HG03159 (cell line): ENCODE data around the gene ITGB3BP.
"Not testable (repeated sequence)": the region's sequence is repeated elsewhere in the genome, so short reads cannot be mapped to it uniquely, and the experiment has no call there.

Experiments
- ATAC-seq: cut with Tn5 transposase; IDR thresholded peaks from one replicate; pipeline ENCODE4 v1.9.1; 2021; ENCODE audit warnings: mild to moderate bottlenecking, moderate library complexity; ENCODE audit not compliant: unreplicated experiment

The ITGB3BP gene, protein sequence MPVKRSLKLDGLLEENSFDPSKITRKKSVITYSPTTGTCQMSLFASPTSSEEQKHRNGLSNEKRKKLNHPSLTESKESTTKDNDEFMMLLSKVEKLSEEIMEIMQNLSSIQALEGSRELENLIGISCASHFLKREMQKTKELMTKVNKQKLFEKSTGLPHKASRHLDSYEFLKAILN

DNA sequence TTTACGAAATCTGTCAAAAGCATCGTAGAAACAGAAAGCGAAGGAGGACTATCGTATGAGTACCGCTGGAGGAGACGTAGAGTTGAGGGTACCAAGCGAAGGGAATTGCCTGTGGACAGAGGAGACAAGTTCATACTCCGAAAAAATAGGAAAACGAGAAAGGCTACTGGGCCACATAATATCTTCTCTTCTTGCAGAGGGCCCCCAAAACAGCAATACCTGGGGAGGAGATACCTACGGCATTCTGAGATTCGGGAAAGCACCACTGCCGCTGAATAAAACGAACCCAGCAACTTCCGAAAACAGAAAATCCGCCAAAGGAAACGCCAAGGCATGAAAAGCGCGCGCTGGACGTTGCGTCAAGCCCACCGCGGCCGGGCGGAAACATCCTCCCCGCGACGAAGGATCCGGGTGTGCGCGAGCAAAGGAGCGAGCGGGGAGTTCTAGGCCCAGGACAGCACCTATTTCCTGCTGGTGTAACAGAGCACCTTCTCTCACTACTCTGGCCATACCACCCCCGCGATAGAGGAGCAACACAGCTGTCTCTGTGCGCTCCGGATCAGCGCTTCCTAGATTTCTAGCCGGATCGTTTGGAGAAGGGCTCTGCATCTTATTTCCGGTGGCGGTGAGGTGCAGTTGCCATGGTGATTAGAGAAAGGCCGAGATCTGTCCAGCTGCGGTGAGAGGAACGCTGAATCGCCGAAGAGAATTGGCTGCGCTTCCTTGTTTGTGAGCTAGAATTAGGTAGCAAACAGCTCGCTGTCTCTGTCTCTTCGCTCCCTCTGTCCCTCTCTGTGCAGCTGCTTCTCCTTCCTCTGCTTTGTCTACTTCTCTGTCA lies at the start of gene ITGB3BP, which contains the start of gene EFCAB7:
Gene ITGB3BP (minus strand): TSS at position 335 of the 838 bp plus-strand sequence. CDS start 92 bp downstream, at position 243.
Gene EFCAB7 (plus strand): TSS at position 635 of the 838 bp plus-strand sequence. CDS start 2,048 bp downstream, outside the sequence.
- ATAC-seq = peak; percentile 88

DNA sequence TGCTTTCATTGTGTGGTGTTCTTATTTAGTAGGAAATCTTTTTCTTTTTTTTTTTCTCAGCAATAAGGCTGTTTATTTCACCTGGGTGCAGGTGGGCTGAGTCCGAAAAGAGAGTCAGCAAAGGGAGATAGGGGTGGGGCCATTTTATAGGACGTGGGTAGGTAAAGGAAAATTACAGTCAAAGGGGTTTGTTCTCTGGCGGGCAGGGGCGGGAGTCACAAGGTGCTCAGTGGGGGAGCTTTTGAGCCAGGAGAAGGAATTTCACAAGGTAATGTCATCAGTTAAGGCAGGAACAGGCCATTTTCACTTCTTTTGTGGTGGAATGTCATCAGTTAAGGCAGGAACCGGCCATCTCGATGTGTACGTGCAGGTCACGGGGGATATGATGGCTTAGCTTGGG lies 49.7 kb upstream of the ITGB3BP start:
- not testable (repeated sequence) for ATAC-seq

DNA sequence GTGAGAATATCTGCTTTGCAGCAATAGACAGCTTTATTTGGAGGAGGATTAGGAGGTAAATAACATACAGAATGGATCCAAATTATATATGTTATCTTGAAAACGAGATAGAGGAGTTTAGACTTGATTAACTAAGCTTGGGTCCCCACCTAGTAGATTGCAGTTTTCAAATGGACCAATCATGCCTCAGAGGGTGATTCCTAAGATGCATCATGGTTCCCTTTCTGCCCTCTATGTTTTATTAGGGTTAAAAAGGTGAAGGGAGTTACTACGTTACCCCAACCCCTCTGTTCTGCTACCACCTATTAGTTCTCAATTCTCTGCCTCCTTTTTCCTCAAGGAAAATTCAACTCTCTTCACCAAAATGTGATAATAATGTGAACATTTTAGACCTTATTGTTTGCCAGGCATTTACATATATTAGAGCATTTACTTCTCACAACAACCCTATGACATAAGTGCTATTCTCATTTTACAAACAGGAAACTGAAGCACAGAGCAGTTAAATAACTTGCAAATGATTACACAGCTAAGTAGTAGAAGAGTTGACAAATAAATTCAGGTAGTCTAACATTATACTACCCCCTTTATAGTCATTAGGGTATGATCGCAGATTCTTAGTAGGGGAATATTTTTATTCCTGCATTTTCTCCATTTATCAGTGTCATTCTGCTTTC lies 46.8 kb upstream of the ITGB3BP start:
- ATAC-seq = no peak

DNA sequence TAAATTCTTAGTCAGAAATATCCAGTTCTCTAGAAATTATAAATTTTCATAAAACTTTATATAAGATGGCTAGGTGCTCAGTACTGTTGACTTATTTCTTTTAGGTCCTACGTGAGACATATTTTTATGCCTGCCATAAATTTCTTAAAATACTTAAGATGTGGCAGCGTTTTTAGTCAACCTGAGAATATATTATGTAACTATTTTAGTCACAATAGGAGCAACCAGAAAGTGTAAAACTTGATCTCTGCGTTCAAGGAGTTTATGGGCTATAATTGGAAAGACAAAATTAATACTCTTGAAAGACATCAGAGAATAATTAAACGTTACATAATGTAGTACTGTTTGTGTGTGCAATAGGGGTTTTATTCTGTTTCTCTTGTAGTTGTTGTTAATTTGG lies 46.0 kb upstream of the ITGB3BP start:
- ATAC-seq = no peak

DNA sequence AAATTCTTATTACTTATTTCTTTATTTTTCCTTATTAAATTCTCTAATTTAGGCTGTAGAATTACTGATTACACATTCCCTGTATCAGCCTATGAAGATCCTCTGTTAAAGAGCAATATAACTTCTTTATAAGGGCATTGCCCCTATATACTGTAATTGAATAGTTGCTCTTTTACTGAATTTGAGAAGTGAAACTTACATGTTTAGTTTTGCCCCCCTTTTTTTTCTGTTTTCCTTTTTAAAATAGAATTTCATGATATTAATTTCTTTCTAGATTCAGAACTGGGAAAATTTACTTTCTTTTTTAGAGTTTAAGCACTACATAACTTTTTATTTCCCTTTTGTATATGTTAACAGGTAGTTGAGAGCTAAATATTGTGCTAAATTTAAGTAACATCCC lies 40.7 kb upstream of the ITGB3BP start:
- ATAC-seq = no peak

DNA sequence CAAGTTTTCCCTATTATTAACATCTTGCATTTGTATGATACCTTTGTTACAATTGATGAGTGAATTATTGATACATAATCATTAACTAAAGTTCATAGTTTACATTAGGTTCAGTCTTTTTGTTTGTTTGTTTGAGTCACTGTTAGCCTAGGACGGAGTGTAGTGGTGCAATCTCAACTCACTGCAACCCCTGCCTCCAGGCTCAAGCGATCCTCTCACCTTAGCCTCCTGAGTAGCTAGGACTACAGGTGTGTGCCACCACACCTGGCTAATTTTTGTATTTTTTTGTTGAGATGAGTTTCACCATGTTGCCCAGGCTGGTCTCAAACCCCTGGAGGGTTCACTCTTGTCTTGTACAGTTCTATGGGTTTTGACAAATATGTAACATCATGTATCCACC lies 36.3 kb upstream of the ITGB3BP start:
- ATAC-seq = no peak

DNA sequence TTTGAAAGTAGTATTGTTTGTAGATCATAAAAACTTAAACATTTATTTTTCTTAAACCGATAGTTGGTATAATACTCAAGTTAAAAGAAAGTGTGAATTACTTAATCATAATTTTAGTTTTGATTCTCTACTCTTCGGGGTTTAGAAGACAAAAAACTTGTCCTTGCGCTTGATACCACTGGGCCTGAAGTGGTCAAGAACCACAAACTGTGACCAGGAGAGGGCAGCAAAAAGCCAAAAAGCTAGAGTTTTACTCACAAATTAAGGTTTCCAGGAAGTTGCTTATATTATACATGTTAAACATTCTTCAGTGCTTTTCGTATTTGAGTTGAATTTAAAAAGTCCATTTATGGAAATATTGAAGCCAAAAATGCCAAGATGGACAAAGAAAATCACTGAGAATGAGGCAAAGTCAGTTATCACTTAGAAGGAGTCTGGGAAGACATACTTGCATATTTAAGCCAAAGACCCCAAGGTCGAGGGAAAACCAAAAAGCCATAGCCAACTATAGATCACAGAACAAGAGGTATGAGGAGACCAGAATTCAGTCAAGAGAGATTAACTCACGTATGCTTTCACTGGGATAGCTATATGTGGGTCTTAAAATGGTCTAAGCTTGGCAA lies 34.5 kb upstream of the ITGB3BP start:
- ATAC-seq = peak; percentile 49

DNA sequence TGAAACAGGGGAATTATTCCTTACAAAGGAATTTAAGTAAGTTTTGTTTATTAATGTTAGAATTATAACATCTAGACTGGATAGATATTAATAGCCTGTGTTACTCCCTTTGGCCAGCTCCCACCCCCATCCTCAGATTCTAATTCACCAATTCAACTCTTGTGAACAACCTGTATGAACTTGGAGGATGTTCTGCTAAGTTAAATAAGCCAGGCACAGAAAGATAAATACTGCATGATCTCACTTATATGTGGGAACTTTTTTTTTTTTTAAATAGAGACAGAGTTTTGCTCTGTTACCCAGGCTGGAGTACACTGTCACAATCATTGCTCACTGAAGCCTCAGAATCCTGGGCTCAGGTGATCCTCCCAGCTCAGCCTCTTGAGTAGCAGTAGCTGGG lies 32.5 kb upstream of the ITGB3BP start:
- no peak for ATAC-seq

DNA sequence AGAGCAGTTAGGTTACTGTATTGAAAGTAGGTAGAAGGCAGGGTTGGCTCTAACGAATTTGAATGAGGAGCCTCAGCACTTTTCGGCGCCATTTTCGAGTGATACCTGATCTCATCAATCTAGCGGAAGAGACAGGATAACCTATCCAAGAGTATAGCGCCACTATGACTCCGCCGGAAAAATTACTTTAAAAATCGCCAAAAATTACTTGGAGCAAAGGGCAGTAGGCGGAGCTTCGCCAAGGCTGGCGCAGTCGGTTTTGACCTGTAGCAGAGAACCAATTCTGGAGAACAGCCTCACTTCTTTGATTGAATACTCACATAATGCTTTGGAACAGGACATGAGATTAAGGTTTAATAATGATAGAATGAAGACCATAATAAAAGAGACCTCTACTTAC lies 25.9 kb upstream of the ITGB3BP start:
- no peak for ATAC-seq

DNA sequence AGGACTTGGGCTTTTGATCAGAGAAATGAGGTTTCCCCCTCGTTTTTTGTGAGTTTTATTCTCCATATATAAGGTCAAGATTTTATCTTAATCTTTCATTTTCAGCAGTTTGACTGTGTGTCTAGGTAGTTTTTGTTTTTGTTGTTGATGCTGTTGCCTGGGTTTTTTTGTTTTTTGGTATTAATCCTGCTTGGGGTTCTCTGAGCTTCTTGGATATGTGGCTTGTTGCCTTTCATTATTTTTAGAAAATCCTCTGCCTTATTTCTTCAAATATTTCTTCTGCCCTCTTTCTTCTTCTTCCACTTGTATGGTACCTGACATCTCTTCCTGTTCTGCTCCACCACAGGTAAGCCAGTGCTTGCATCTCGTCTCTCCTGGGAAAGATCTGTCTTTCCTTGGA lies 25.3 kb upstream of the ITGB3BP start:
- no peak for ATAC-seq

DNA sequence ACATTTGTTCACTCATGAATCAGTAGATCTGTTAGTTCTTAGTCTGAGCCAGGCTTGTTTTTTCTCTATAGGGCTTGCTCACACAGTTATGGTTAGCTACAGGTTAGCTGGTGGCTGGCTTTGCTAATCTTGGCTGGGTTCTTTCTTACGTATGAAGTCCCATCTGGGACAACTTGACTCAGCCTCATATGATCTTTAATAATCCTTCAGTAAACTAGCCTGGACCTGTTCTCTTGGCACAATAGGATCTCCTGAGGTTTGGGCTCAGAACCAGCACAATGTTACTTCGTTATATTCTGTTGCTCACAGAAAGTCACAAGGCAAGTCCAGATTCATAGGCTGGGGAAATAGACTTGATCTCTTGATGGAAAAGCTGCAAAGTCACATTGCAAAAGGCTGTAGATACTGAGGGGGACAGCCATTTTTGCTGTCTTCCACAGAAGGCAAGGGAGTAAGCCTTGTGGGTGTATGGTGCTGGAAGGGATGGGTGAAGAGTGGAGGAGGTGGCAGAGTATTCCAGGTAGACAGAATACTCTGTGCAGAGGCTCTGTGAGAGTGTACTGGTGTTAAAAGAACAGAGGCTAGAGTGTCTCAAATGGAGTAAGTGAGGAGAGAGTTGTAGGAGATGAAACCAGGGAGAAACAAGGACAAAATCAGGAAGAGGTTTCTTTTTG lies 24.7 kb upstream of the ITGB3BP start:
- no peak for ATAC-seq

DNA sequence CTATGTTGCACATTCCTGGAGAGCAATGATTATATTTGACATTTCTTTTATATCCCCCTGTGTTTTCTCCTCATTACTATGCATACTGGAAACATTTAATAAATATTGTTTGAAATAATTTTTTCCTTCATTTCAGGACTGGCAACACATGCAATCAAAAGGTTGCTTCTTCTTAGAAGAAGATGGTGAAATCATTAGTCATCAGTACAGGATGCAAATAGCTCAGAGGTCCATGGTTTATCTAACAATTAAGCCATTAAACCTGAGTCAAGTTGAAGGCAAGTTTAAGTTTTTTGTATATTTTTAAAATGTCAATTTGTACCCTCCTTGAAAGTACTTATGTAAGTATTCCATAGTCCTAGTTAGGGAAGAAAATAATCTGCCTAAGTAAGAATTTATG lies 22.8 kb upstream of the ITGB3BP start:
- ATAC-seq = no peak

DNA sequence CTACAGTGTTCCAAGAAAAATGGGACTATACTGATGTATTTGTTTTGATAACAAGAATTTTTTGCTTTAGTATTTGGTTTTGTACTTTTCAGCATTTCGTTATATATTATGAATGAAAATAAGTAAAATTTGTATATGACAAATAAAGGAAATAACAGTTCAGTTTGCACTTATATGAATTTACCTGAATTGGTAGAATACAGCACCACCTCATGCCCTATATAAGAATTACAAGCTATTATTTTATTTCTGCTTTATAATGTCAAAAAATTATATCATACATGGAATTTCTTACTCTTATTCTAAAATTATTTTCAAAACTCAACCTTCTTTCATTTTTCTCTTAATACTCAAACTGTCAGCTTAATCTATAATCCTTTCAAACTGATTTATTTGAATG lies 14.9 kb upstream of the ITGB3BP start:
- ATAC-seq = no peak

DNA sequence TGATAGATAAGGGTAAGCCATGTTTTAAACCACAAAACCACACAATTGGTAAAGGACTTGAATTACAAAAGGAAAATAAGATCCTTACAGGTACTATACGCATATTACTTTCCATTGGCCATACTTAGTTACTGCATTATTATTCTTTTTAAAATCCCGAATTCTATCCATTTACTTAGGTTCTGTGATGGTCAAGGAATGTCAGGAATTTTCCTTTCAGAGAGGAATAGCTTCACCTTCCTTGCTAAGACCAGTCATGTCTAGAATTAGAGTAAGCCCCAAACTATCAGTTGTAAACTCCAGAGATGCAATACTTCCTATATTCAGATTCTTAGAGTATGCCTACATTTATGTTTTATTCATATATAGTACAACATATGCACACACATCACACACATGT lies 14.0 kb upstream of the ITGB3BP start:
- no peak for ATAC-seq

DNA sequence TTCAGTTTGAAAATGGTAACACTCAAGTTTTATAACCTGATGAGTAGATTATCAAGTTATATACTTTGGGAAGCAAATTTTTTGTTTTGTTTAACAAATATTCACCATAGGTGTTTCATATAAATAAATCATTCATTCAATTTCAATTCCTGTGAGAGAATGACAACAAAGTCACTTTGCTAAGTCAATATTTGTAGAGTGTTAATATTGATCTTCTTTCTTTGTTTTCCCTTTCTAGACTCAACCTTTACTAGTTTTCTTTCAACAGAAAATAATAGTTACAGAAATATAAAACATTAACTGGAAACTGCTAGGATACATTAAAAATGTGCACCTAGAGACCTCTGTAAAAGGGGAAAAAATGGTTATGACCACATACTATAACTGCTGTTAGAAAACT lies 11.4 kb upstream of the ITGB3BP start:
- ATAC-seq = no peak

DNA sequence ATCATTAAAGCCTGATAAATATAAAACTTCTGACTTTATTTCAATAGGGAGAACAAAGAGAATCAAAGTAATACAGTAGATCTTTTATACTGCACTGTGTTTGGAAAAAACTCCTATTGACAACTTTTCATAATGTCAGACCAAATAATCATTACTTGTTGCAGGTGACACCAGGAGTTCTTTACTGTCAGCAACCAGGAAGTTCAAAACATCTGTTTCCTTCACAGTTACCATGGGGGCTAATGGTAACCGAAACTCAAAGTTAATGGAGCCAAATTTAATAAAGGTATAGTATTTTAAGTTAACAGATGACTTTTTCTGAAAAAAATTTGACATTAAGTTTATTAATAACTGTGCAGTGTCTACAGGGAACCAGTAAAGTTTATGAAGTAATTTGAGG lies 10.9 kb upstream of the ITGB3BP start:
- ATAC-seq = no peak

DNA sequence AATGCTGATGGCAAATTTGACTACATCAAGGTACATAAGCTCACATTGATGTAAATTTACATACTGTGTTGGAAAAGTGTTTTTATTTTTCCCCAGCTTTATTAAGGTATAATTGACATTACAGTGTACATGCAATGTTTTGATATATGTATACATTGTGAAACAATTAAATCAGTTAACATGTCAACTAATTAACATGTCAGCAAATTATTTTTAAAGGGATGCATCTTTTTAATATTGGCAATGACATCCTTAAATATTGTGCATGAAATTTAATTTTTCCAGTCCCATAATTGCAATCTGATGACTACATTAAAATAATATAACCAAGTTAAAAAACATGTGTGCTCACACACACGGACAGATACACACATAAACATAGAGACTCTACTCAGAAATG lies 9.7 kb upstream of the ITGB3BP start:
- ATAC-seq = no peak

DNA sequence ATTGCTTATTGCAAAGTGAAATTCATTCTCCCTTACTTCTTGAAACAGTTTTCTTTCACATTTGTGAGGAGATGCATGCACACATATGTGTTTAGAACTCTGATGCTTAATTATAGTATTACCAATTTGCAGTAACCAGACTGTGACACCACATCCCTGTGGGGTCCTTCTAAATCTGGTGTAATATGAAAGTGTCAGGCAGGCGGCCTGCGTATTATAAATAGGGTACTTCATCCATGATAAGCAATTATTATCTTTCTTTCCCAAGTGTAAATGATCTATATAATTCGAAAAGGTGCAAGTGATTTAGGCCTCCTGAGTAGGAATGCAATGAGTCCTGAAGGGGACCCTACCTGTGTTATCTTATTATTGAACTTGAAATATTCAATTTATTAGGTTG lies 1.2 kb upstream of the ITGB3BP start:
- no peak for ATAC-seq

DNA sequence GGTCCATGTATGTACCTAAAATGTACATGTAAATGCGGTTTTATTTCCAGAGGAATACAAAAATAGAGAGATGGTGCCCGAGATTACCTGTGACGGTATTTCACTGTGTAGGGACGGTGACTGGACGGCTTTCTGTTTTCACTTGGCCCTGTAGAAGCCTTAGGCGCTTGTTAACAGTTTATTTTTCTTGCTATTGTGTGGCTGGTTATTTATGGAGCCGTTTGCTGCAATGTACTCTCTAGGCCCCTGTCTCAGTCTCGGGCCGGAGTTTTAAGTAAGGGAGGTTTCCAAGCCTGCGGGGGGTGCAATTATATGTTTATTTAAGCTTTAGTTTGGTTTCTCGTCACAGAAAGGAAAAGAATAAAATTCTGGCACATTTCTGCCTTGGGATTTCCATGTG lies 713 bp upstream of the ITGB3BP start:
- ATAC-seq = peak; percentile 18

DNA sequence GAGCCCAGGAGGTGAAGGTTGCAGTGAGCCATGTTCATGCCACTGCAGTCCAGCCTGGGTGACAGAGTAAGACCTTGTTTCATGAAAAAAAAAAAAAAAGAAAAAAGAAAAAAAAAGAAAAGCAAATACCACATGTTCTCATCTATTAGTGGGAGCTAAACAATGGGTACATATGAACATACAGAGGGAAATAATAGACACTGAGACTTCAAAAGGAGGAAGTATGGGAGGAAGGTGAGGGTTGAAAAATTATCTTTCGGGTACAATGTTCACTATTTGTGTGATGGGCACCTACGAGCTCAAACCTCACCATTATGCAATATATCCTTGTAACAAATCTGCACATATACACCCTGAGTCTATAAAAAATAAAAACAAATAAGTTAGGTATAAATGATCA lies 6.4 kb downstream of the ITGB3BP start:
- no peak for ATAC-seq

DNA sequence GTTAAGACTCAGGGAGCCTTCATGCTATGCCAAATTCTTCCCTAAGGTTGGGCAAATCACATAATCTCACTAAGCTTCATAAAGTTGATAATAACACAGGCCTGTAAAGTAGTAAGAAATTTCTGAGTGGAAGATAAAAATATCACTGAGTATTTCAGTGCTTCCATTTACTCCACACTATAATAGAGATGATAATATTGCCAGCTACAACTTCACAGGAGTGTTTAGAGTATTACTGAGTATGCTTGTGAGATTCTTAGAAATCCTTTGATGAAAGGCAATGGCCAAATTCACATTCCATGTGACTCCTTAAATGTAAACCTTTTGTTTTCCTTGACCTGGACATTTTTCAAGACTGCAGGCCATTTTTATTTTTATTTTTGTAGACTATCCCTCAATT lies 10.4 kb downstream of the ITGB3BP start:
- no peak for ATAC-seq
